Upper lobe of right lung (tissue), 1 donor: ENCODE data around the gene SCN3B. TPM values are rescaled to one million over a fixed set of nuclear protein-coding genes. Genes with fewer than 3 reads are reported as not detected.

Experiments used
- ATAC-seq: fragments of 200-7000 bp; cut with Tn5 transposase; one replicate; pipeline ENCODE4 v1.9.1; 2020; ENCODE audit warnings: mild to moderate bottlenecking, moderate library complexity
- DNase-seq: peaks from one replicate; pipeline ENCODE4 v3.0.0-alpha.2; 2020
- H3K27ac ChIP-seq: fragments of 200-600 bp; one replicate; pipeline ENCODE4 v1.8.0; 2022
- H3K27me3 ChIP-seq: fragments of 200-600 bp; one replicate; pipeline ENCODE4 v1.8.0; 2022; ENCODE audit warnings: mild to moderate bottlenecking
- H3K36me3 ChIP-seq: fragments of 200-600 bp; one replicate; pipeline ENCODE4 v1.8.0; 2022
- H3K4me1 ChIP-seq: fragments of 200-600 bp; one replicate; pipeline ENCODE4 v1.8.0; 2022
- H3K4me3 ChIP-seq: fragments of 200-600 bp; one replicate; pipeline ENCODE4 v1.8.0; 2022; ENCODE audit warnings: mild to moderate bottlenecking
- H3K9me3 ChIP-seq: fragments of 200-600 bp; one replicate; pipeline ENCODE4 v1.8.0; 2022
- CTCF ChIP-seq: fragments of 200-600 bp; IDR thresholded peaks from one replicate; pipeline ENCODE4 v1.8.0; 2022; ENCODE audit warnings: antibody characterized with exemption
- intact Hi-C: fragments of 100-400 bp; cut with DNase I; formaldehyde crosslinking; loops from one replicate; pipeline ENCODE4 v1.11.0; 2022
- total RNA-seq: library from RNA; stranded (reverse); fragmentation: NEBNext Ultra II Directional; extraction: Animal tissue kit (Norgen Biotek cat#: 25700); gene quantifications from one replicate; pipeline ENCODE4 v1.2.1, GENCODE V29; 2021
- donor health status: DM: no; HTN: yes; CAD: no; lungs with severe emphysema.

Gene SCN3B
- total RNA-seq, 1 donor from 2014 or later = 3.2 TPM

- intact Hi-C loops = no loop called here
- TF ChIP-seq CTCF = no peak
Measured at GRCh38 chr11:123683428-123684170, 29.2 kb upstream of the SCN3B start.

GRCh38 chr11:123682696-123683410 lies 28.4 kb upstream of the SCN3B start:
- intact Hi-C loops = no loop called here
- H3K9me3 ChIP-seq = no peaks in the 10 kb centered on the region
- no peak for TF ChIP-seq CTCF
- H3K27me3 ChIP-seq = peaks cover 4% of the 10 kb centered on the region
- no peak overlapping the region for H3K27ac ChIP-seq
- H3K36me3 ChIP-seq = no peaks in the 10 kb centered on the region
- H3K4me1 ChIP-seq = no peaks in the 10 kb centered on the region
- no peak for ATAC-seq
- no peak overlapping the region for H3K4me3 ChIP-seq
- DNase-seq = no peak

More at GRCh38 chr11:123683428-123684170, 29.2 kb upstream of the SCN3B start:
- Histone ChIP-seq H3K36me3 (no peaks in the 10 kb centered on the region), H3K27ac (no peak overlapping the region), H3K27me3 (peaks cover 4% of the 10 kb centered on the region), H3K4me1 (no peaks in the 10 kb centered on the region), H3K9me3 (no peaks in the 10 kb centered on the region), H3K4me3 (no peak overlapping the region)
- DNase-seq (no peak), ATAC-seq (no peak)

- Histone ChIP-seq H3K36me3 (no peaks in the 10 kb centered on the region), H3K4me1 (no peaks in the 10 kb centered on the region), H3K9me3 (no peaks in the 10 kb centered on the region), H3K27me3 (peaks cover 4% of the 10 kb centered on the region), H3K4me3 (no peak overlapping the region), H3K27ac (no peak overlapping the region)
- intact Hi-C loops = no loop called here
- no peak for TF ChIP-seq CTCF
- no peak for ATAC-seq
- DNase-seq = no peak
Measured at GRCh38 chr11:123681030-123681429, 26.6 kb upstream of the SCN3B start.

- Histone ChIP-seq H3K9me3 (no peaks in the 10 kb centered on the region), H3K27me3 (peaks cover 10% of the 10 kb centered on the region), H3K27ac (no peak overlapping the region), H3K4me1 (no peaks in the 10 kb centered on the region), H3K4me3 (no peak overlapping the region), H3K36me3 (no peaks in the 10 kb centered on the region)
- TF ChIP-seq CTCF = no peak
- ATAC-seq = no peak
- DNase-seq = no peak
- intact Hi-C loops = no loop called here
Measured at GRCh38 chr11:123678246-123678645, 23.8 kb upstream of the SCN3B start.

GRCh38 chr11:123677510-123677909 lies 23.1 kb upstream of the SCN3B start:
- peaks cover 10% of the 10 kb centered on the region for H3K27me3 ChIP-seq
- no peak for DNase-seq
- no peak for TF ChIP-seq CTCF
- H3K36me3 ChIP-seq = no peaks in the 10 kb centered on the region
- no peak overlapping the region for H3K27ac ChIP-seq
- no peak overlapping the region for H3K4me3 ChIP-seq
- intact Hi-C loops = no loop called here
- H3K4me1 ChIP-seq = no peaks in the 10 kb centered on the region
- H3K9me3 ChIP-seq = no peaks in the 10 kb centered on the region
- ATAC-seq = no peak
